Esophagus squamous epithelium (tissue), 5 donors: ENCODE measurements around the gene ZNF333. TPM values are rescaled to one million over a fixed set of nuclear protein-coding genes. Genes with fewer than 3 reads are reported as not detected.

Experiments used
- DNase-seq: peaks from one replicate; lab custom pipeline; 2025; lab: John Stamatoyannopoulos, UW
- H3K27ac ChIP-seq, 4 donors: fragments of 200-600 bp; sonication (generic); one replicate each; pipeline ENCODE4 v1.5.1; 2016 to 2019; ENCODE audit warnings: mild to moderate bottlenecking in 1 of 4
- H3K27me3 ChIP-seq, 4 donors: fragments of 200-600 bp; sonication (generic); 1 replicate in 3 of 4; 2 replicates in 1 of 4; pipeline versions ENCODE4 v1.5.1 to v1.6.0; 2017 to 2021; ENCODE audit warnings: antibody characterized with exemption in 1 of 4
- H3K36me3 ChIP-seq, 3 donors: fragments of 200-600 bp; sonication (generic); one replicate each; pipeline ENCODE4 v1.5.1; 2016 to 2019
- H3K4me1 ChIP-seq, 3 donors: fragments of 200-600 bp; sonication (generic); one replicate each; pipeline ENCODE4 v1.5.1; 2017 to 2019
- H3K4me3 ChIP-seq, 4 donors: fragments of 200-600 bp; sonication (generic); 1 replicate in 3 of 4; 2 replicates in 1 of 4; pipeline ENCODE4 v1.5.1; 2016 to 2019; ENCODE audit warnings: mild to moderate bottlenecking in 2 of 4, moderate library complexity in 1 of 4
- H3K9me3 ChIP-seq, 3 donors: fragments of 200-600 bp; sonication (generic); one replicate each; pipeline ENCODE4 v1.5.1; 2016 to 2019
- CTCF ChIP-seq, 6 experiments: fragments of 450-650 bp in 4 of 6; fragments of 200-600 bp in 2 of 6; sonication (generic) in 2 of 6; IDR thresholded peaks; one replicate each; pipeline ENCODE4 v1.5.1; 2016 to 2019; ENCODE audit warnings: antibody characterized with exemption in 6 of 6, mild to moderate bottlenecking in 4 of 6, moderate library complexity in 4 of 6
- POLR2A ChIP-seq, 4 donors: fragments of 450-650 bp; IDR thresholded peaks; one replicate each; pipeline ENCODE4 v1.6.1; 2017; ENCODE audit warnings: antibody characterized with exemption in 4 of 4, mild to moderate bottlenecking in 4 of 4, moderate library complexity in 3 of 4
- WGBS, 2 donors: methylation state at CpG; one replicate each; pipeline ENCODE4 v1.1.5; 2018; 5-methylcytosine and 5-hydroxymethylcytosine counted together
- intact Hi-C: fragments of 100-400 bp; cut with DNase I; formaldehyde crosslinking; loops from one replicate; pipeline ENCODE4 v1.15.0; 2022
- total RNA-seq, 4 donors: library from RNA; depleted of rRNA; stranded (reverse); fragments of >200 nt; gene quantifications; one replicate each; pipeline ENCODE4 v1.1.0, GENCODE V29; 2016
- donor health status: DM: yes; HTN: yes; CAD: no.

Gene ZNF333
- total RNA-seq, 4 donors from 2014 or later: 1.1 to 20.2 (median 3.9) TPM

- WGBS, 2 donors: 60% methylated on average over 1 of the region's 2 CpGs; no CpG with 5 or more reads in 1 of the 2 donors
- intact Hi-C loops: no loop called here
These were observed 78.2 kb downstream of the ZNF333 start for GRCh38 chr19:14768001-14768400.

GRCh38 chr19:14769201-14769600 is 79.4 kb downstream of the ZNF333 start:
- DNase-seq: no peak
- H3K36me3 ChIP-seq: no peaks in the 10 kb centered on the region
- peaks cover 0 to 10% (median 0%) of the 10 kb centered on the region in 4 donors for H3K27me3 ChIP-seq
- WGBS, 2 donors: 77% methylated on average over 5 of the region's 5 CpGs
- intact Hi-C loops: no loop called here
- TF ChIP-seq POLR2A (IDR thresholded peaks at IDR 0.05) (no peak), CTCF (IDR thresholded peaks at IDR 0.05) (no peak)
- H3K9me3 ChIP-seq: no peaks in the 10 kb centered on the region
- no peak overlapping the region for H3K27ac ChIP-seq
- no peaks in the 10 kb centered on the region for H3K4me1 ChIP-seq
- H3K4me3 ChIP-seq: no peak overlapping the region

More at GRCh38 chr19:14768001-14768400, 78.2 kb downstream of the ZNF333 start:
- Histone ChIP-seq H3K4me1 (no peaks in the 10 kb centered on the region), H3K36me3 (no peaks in the 10 kb centered on the region), H3K27ac (no peak overlapping the region), H3K4me3 (no peak overlapping the region), H3K27me3 (peaks cover 0 to 9% (median 0%) of the 10 kb centered on the region in 4 donors), H3K9me3 (no peaks in the 10 kb centered on the region)
- TF ChIP-seq POLR2A (IDR thresholded peaks at IDR 0.05) (no peak), CTCF (IDR thresholded peaks at IDR 0.05) (no peak)
- no peak for DNase-seq

GRCh38 chr19:14770136-14770535 is 80.3 kb downstream of the ZNF333 start:
- no peak for TF ChIP-seq POLR2A (IDR thresholded peaks at IDR 0.05)
- Histone ChIP-seq H3K4me3 (no peak overlapping the region), H3K9me3 (no peaks in the 10 kb centered on the region), H3K36me3 (no peaks in the 10 kb centered on the region), H3K27me3 (peaks cover 0 to 17% (median 0%) of the 10 kb centered on the region in 4 donors), H3K4me1 (no peaks in the 10 kb centered on the region), H3K27ac (no peak overlapping the region)
- no peak for DNase-seq
- intact Hi-C loops: loop anchor here (10.0 kb wide), 1 partner anchor 195 kb away; the partner anchor contains the start of gene NDUFB7
- 56 to 68% methylated on average over 2 of the region's 5 CpGs for WGBS, 2 donors

GRCh38 chr19:14770944-14771839 is 81.3 kb downstream of the ZNF333 start:
- no peak for DNase-seq
- Histone ChIP-seq H3K4me3 (no peak overlapping the region), H3K4me1 (peaks cover 0 to 8% (median 0%) of the 10 kb centered on the region in 3 donors), H3K36me3 (no peaks in the 10 kb centered on the region), H3K27me3 (peaks cover 0 to 26% (median 0%) of the 10 kb centered on the region in 4 donors), H3K27ac (no peak overlapping the region), H3K9me3 (no peaks in the 10 kb centered on the region)
- WGBS, 2 donors: 78 to 90% methylated on average over 7 to 8 of the region's 11 CpGs
- intact Hi-C loops: loop anchor here (10.0 kb wide), 1 partner anchor 196 kb away; the partner anchor contains the start of gene NDUFB7
- no peak for TF ChIP-seq POLR2A (IDR thresholded peaks at IDR 0.05)
- no peak for TF ChIP-seq CTCF (IDR thresholded peaks at IDR 0.05)

- intact Hi-C loops: loop anchor here (10.0 kb wide), 1 partner anchor 198 kb away; the partner anchor contains the start of gene NDUFB7
- Histone ChIP-seq H3K27ac (no peak overlapping the region), H3K36me3 (no peaks in the 10 kb centered on the region), H3K9me3 (no peaks in the 10 kb centered on the region), H3K4me1 (peaks cover 3 to 20% (median 3%) of the 10 kb centered on the region in 3 donors), H3K4me3 (no peak overlapping the region), H3K27me3 (peaks cover 0 to 38% (median 0%) of the 10 kb centered on the region in 4 donors)
- DNase-seq: no peak
- 73 to 93% methylated on average over 4 to 5 of the region's 8 CpGs for WGBS, 2 donors
- TF ChIP-seq CTCF (IDR thresholded peaks at IDR 0.05): no peak
- no peak for TF ChIP-seq POLR2A (IDR thresholded peaks at IDR 0.05)
These were observed 82.6 kb downstream of the ZNF333 start for GRCh38 chr19:14772467-14772866.
